Breast epithelium (tissue), 3 donors: Measurements from ENCODE around the gene SPARC.

Experiments used
- POLR2A ChIP-seq: fragments of 450-650 bp; IDR thresholded peaks from one replicate; pipeline ENCODE4 v1.6.1; 2016; ENCODE audit warnings: antibody characterized with exemption, mild to moderate bottlenecking, moderate library complexity
- TF ChIP-seq, protein P1 (sequence below), 3 donors: fragments of 450-650 bp; IDR thresholded peaks; one replicate each; pipeline ENCODE4 v1.5.1; 2016 to 2017; ENCODE audit warnings: antibody characterized with exemption in 3 of 3, mild to moderate bottlenecking in 3 of 3, moderate library complexity in 3 of 3

DNA sequence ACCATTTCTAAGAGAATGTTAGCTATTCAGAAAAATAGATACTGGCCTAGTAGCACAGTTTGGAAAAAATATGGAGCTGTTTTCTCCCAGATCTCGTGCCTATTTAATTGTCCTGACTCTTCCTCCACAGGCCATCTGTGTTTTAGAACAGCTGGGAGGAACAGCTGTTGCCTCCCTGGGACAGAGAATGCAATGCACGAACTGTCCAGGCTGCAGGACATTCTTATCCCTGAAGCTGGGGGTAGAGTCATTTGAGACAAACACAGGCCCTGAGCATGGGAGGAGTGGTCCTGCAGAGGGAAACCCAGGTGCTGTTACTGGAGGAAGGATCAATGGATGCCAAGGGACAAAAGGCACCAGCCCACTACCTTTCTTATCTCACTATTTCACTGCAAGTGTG lies 20.9 kb upstream of the SPARC start:
- TF ChIP-seq, protein P1, sequence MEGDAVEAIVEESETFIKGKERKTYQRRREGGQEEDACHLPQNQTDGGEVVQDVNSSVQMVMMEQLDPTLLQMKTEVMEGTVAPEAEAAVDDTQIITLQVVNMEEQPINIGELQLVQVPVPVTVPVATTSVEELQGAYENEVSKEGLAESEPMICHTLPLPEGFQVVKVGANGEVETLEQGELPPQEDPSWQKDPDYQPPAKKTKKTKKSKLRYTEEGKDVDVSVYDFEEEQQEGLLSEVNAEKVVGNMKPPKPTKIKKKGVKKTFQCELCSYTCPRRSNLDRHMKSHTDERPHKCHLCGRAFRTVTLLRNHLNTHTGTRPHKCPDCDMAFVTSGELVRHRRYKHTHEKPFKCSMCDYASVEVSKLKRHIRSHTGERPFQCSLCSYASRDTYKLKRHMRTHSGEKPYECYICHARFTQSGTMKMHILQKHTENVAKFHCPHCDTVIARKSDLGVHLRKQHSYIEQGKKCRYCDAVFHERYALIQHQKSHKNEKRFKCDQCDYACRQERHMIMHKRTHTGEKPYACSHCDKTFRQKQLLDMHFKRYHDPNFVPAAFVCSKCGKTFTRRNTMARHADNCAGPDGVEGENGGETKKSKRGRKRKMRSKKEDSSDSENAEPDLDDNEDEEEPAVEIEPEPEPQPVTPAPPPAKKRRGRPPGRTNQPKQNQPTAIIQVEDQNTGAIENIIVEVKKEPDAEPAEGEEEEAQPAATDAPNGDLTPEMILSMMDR (IDR thresholded peaks at IDR 0.05), result no peak
- TF ChIP-seq POLR2A, result no peak
